DMS153 treated with DMSO at 0.1 percent for 48 hours (cell line): Measurements from ENCODE around the gene B4GALT5.
"Not testable (repeated sequence)": the region's sequence is repeated elsewhere in the genome, so short reads cannot be mapped to it uniquely, and the experiment has no call there.

Source experiments
- DNase-seq: peaks from one replicate; lab custom pipeline; 2025; ENCODE audit not compliant: unreplicated experiment; lab: John Stamatoyannopoulos, UW

The B4GALT5 gene

DNA sequence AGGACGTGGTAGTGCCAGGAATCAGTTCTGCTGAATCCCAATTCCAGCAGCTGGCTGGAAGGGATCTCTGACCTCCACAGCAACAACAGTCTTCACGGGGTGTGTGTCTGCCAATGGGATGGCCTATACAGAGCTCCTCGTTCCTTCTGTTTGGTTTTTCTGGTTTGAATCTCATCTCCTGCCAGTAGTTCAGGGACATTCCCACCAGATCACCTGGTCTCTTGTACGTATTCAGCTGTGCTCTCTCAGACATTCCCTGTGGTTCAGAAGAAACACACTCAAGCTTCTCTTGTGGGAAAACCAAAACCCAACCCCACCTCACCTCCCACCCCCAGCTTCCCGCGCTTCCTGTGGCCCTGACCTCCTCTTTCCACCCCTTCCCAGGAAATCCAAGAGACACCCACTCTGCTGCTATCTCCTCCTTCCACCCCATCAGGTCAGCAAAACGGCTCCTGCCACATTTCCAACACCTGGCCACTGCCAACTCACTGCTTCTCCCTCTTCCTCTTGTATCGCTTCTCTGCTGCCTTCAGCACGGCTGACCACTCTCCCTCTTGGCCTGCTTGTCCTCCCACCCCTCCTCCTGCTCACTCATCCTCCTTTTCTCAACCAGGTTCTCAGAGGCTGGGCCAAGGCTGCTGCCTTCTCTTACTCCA is 82.5 kb downstream of the B4GALT5 start:
- no peak for DNase-seq

DNA sequence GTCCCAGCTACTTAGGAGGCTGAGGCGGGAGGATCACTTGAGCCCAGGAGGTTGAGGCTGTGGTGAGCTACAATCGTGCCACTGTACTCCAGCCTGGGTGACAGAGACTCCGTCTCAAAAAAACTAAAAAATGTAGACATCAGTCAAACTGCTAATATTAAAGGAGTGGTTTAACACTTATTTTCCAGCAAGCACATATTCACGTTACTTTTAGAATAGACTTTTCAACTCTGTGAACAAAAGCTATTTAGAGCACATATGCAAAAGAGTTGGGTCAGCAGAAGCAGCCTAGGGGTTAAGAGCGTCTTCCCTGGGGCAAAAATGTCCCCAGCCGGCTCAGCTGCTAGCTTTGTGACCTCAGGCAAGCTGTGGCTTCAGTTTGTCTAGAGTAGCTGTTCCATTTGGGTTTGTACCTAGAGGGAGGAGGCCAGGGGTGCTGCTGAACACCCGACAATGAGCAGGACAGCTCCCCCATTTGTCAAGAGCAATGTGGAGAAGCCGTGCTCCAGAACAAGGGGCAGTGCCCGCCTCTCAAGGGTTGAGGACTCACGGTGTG is 83.2 kb downstream of the B4GALT5 start:
- DNase-seq, result no peak

DNA sequence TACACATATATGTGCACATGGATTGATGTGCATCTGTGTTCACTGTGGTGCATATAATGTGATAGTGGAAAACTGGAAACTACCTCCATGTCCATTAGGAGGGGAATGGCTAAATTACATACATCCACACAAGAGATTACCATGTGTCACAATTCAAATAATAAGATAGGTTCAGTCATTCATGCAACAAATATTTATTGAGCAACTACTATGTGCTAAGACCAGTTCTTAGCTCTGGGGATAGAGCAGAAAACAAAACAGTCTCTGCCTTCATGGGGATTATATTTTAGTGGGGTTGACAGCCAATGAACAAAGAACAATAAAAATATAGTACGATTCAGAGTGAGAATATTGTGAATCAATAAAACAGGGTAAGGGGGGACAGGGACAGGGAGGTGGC is 84.1 kb downstream of the B4GALT5 start:
- no peak for DNase-seq

DNA sequence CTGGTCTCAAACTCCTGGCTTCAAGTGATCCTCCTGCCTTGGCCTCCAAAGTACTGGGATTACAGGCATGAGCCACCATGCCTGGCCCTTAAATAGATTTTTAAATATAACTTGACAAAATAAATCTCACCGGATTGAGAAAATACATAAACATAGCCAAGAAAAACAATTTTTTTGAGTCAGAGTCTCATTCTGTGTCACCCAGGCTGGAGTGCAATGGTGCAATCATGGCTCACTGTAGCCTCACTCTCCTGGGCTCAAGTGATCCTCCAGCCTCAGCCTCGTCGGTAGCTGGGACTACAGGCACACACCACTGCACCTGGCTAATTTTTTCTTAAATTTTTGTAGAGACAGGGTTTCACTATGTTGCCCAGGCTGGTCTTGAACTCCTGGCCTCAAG is 85.4 kb downstream of the B4GALT5 start:
- not testable (repeated sequence) for DNase-seq

DNA sequence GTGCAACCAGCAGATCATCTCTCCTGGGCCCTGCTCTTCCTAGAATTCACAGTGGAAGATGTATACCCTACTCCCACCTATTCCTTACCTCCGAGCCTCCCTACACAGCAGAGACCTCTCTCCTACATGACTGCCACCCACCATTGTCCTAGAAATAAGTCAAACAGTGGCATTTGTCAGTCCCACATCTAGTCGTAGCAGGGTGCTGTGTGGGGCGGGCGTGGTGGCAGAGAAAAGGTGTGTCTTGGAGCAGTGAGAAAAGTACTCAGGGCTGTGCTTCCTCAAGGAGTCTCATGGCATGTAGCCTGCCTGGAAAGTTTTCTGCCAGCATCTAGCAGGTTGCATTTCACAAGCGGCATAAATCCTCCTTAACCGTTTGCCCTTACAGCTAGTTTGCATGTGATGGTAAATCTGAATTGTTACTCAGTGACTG is 86.3 kb downstream of the B4GALT5 start:
- no peak for DNase-seq

DNA sequence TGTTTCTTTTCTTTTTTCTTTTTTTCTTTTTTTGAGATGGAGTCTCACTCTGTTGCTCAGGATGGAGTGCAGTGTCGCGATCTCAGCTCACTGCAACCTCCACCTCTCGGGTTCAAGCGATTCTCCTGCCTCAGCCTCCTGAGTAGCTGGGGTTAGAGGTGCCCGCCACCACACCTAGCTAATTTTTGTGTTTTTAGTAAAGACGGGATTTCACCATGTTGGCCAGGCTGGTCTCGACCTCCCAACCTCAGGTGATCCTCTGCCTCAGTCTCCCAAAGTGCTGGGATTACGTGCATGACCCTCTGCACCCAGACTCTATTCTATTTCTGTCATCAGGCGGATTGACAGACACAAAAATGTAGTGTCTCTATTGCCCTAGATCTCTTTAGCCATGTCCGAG is 88.7 kb downstream of the B4GALT5 start:
- DNase-seq, result not testable (repeated sequence)

DNA sequence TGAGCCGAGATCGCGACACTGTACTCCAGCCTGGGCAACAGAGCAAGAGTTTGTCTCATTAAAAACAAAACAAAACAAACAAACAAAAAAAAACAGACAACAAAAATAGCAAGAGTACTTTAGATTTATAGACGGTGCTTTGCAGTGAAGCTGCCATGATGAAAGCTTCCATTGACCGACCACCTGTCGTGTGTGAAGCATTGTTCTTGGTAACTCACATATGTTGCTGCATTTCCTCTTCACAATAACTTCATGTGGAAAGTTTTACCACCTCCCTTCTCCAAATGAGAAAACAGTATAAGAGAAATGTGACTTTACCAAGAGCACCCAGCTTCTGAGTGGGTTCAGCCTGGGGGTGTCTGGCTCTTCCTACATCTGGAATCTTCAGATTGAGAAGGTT is 89.4 kb downstream of the B4GALT5 start:
- no peak for DNase-seq

DNA sequence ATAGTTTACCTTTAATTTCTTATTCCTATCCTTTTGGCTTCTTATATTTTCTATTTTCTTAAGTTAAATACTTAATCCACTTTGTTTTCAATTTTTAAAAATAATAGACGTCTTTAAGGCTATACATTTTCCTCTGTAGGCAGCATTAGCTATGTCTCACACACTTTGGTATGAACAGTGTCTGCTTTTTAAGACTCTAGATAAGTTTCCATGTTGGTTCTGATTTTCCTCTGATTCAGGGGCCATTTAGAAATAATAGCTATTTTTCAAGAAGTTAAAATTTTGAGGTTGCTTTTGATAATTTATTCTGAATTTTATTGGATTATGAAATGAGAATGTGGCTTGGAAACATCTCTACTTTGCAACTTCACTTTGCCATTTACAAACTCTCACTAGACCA is 91.4 kb downstream of the B4GALT5 start:
- DNase-seq, result no peak

DNA sequence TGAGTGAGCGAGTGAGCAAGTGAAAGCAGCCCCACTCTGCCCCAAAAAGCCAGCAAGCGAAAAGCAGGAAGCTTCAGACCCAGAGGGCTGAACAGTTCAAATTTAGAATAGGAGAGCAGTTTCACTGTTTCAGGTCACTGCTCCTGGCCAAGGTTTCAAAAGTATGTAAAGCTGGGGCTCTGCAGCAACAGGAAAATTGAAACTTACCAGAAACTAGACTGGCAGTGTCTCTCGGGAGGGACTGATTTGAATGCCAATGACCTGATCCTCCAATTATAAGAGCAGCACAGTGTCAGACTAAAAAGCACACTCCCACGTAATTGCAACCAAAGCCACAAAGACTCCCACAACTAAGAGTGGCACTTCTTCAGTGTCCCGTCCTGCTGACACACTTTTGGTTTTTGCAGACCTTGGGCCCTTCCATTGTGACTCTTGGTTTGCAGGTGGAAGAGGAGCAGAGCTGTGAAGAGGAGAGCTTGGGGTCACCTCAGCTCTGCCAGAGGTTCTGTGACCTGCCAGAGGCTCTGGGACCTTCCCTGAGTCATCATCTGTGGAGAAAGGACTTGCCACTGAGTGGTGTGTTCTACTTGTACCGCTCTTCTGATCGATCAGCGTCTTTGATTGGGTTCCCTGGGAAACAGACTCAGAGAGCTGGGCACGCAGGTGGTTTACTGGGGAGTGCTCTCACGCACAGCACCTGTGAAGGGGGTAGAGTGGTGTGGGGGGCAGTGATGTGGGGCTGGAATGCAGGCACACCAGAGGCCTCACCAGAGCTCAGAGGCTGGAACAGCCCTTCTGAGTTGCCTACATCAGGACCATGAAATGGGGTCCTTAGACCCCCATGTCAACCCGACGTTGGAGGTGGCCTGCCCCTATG is 93.1 kb downstream of the B4GALT5 start:
- DNase-seq, result no peak

DNA sequence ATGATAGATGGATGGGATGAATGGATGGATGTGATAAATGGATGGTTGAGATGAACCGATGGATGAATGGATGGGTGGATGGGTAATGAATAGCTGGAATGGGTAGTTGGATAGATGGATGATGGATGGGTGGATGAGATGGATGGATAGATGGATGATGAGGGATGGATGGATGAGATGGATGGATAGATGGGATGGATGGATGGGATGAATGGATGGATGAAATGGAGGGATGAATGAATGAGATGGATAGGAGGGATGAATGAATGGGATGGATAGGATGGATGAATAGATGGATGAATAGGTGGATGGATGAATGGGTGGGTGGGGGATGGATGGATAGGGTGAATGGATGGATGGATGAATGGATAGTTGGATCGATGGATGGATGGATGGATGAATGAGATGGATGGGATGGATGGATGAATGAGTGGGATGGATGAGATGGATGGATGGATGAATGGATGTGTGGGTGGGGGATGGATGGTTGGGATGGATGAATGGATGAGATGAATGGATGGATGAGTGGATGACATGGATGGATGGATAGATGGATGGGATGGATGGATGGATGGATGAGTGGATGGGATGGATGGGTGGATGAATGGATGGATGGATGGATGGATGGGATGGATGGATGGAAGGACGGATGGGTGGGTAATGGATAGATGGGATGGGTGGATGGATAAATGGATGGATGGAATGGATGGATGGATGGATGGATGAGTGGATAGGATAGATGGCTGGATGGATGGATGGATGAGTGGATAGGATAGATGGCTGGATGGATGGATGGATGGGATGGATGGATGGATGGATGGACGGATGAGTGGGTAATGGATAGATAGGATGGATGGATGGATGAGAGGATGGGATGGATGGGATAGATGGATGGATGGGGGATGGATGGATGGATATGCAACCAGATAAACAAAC is 94.3 kb downstream of the B4GALT5 start:
- no peak for DNase-seq

DNA sequence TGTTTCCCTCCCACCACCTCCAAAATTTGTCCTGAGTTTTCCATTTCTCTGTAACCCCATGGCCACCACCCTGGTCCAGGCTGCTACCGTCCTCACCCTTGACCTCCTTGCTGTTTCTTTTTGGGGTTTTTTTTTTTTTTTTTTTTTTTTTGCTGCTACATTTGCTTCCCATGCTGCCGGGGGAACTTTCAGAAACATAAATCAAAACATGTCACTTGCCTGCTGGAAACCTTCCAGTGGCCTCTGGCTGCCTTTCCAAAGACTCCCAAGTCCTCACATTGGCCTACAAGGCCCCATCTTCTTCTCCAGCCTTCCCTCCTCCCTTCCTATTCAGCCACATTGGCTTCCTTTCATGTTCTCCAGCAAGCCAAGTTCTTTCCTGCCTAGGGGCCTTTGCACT is 95.4 kb downstream of the B4GALT5 start:
- DNase-seq, result no peak

DNA sequence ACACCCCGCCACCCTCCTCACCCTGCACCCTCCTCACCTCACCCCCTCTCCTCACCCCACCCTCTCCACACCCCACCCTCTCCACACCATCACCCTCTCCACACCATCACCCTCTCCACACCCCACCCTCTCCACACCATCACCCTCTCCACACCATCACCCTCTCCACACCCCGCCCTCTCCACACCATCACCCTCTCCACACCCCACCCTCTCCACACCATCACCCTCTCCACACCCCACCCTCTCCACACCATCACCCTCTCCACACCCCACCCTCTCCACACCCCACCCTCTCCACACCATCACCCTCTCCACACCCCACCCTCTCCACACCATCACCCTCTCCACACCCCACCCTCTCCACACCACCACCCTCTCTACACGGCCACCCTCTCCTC is 96.3 kb downstream of the B4GALT5 start:
- not testable (repeated sequence) for DNase-seq

DNA sequence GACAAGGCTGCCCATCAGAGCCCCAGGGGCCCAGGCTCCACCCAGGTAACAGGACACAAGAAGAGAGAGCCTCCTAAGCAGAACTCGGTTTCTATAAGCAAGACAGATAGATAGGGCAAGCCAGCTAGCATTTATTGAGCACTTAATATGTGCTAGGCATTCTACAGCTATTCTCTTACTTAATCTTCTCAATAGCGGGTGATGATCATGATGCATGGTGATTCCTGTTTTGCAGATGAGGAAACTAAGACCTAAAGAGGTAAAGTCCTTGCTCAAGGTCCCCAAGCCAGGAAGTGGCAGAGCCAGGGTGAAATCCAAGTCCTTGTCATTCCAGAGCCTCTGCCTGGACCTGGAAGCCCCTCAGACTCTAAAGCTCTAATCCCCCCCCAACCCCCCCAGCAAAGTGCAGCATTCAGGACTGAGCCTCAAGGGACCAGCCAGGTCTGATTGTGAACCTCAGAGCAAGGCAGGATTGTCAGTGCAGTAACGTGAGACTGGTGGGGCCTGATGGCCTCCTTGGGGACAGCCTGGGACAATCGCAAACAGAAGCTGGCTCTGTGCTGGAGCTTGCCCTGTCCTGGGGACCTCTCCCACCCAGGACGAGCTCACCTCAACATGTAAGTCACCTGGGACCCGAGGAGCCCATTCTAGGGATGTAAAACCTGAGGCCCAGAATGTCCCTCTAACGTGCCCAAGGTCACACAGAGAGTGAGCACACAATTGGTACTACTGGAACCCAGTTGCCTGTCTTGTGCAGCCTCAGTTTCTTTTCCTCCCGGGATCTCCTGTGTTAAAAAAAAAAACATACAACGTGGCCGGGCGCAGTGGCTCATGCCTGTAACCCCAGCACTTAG is 97.3 kb downstream of the B4GALT5 start:
- no peak for DNase-seq

DNA sequence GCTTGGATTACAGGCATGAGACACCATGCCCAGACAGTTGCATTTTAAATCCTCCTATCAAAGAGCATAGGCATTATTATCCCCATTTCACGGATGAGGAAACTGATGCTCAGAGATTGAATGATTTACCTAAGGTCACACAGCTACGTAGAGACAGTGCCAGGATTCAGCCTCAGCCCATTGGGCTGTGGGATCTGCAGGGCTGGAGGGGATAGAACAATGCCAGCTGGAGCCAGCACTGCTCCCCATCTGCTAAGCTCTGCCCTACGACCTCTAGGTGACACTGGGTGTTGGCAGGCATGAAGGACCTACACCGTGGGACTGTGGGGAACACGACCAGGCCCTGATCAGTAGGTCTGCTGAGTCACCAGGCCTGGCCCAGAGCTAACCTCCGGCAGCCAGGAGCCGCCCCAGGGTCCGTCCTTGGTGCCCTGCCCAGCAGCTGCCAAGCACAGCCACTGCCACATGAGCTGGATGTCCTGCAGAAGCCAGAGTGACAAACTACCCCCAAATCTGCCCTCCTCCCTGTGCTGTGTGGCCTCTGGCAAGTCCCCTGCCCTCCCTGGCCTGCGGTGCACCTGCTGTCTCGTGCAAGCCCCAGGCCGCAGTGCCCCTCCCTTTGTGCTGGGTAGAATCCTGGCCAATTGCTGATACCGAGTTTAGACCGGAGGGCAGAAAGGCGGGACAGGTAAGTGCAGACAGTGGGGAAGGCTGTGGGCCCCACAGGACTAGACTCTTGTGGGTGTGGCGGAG is 98.1 kb downstream of the B4GALT5 start:
- no peak for DNase-seq

DNA sequence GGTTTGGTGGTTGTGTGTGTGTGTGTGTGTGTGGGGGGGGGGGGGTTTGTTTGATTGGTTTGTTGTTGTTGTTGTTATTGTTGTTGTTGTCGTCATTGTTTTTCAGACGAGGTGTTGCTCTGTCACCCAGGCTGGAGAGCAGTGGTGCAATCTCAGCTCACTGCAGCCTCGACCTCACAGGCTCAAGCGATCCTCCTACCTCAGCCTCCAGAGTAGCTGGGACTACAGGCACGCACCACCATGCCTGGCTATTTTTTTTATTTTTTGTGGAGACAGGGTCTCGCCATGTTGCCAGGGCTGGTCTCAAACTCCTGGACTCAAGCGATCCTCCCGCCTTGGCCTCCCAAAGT is 98.7 kb downstream of the B4GALT5 start:
- DNase-seq, result not testable (repeated sequence)

DNA sequence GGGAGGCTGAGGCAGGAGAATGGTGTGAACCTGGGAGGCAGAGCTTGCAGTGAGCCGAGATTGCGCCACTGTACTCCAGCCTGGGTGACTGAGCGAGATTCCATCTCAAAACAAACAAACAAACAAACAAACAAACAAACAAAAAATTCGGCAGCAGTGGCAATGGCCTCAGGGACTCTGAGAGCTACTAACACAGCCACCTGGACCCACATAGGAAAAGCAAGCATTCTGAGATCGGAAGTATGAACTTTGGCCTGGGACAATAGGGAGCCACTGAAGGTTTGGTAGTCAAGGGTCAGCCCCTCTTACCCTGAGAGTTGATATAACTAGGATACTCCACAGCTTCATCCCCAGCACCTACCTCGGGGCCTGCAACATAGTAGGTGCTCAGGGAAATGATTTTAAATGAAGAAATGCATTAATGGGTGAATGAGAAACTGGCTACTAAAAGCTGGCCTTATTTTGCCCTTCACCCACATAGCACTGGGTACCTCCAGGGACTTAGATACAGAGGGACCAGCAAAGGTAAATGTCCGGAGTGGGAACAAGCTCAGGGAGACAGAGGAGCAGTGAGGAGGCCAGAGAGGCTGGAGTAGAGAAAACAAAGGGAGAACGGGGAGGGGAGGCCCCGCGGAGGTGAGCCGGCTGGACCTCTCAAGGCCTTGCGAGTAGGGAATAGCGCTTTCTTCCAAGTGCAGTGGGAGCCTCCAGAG is 99.2 kb downstream of the B4GALT5 start:
- DNase-seq, result no peak

DNA sequence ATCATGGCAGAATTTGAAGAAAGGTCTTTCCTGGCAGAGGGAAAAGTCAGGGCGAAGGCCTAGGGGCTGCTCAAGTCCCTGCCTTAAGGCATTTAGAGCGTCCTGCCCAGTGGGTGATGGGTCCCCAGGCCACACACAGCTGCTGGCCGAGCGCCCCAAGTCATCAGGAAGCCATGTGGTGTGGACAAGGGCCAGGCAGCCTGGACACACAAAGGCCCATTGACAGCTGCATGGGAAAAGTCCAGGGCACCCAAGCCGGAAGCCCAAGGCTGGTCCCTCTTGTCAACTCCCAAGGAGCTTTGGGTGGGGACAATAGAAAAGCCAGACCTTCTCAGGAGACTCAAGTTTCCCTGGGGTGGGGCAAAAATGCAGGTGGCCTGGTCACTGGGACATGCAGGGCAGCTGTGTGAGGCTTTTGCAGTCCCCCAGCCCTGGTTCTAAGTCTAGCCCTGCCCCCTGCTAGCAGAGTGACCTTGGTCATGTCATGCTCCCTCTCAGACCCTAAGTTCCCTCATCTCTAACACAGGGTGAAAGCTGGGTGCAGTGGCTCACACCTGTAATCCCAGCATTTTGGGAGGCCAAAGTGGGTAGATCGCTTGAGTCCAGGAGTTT is 101.4 kb downstream of the B4GALT5 start:
- no peak for DNase-seq

DNA sequence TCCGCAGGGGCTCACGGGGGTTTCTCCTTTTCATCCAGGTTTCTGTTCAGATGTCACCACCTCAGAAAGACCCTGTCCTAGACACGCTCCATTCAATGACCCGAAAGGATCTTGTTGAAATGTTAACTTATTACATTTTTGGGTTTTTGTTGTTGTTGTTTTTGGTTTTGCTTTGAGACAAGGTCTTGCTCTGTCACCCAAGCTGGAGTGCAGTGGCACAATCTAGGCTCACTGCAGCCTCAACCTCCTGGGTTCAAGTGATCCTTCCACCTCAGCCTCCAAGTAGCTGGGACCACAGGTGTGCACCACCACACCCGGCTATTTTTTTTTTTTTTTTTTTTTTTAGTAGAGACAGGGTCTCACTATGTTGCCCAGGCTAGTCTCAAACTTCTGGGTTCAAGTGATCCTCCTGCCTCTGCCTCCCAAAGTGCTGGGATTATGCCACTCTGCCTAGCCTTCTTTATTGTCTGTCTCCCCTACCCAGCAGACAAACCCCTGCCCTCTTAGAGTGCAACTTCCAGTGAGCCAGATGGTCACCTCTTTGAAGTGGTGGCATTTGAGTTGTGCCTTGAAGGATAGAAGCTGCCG is 102.0 kb downstream of the B4GALT5 start:
- not testable (repeated sequence) for DNase-seq
